Liver (tissue), 9 donors: ENCODE data around the gene CES2. TPM values are rescaled to one million over a fixed set of nuclear protein-coding genes. Genes with fewer than 3 reads are reported as not detected.

ENCODE experiments used
- DNase-seq: peaks from one replicate; pipeline ENCODE4 v3.0.0-alpha.2; 2017; ENCODE audit warnings: low spot score
- H3K27ac ChIP-seq, 2 donors: one replicate each; pipeline ENCODE4 v1.7.0; 2013; ENCODE audit warnings: inconsistent platforms in 2 of 2, low read length in 2 of 2, control low read depth in 1 of 2, low read depth in 1 of 2, mild to moderate bottlenecking in 1 of 2
- H3K27me3 ChIP-seq, 4 donors: one replicate each; pipeline versions ENCODE4 v1.6.1 to v1.7.0; 2013; ENCODE audit warnings: low read length in 3 of 4, inconsistent platforms in 1 of 4, mild to moderate bottlenecking in 1 of 4, moderate library complexity in 1 of 4; ENCODE audit not compliant: control insufficient read depth in 4 of 4, insufficient read depth in 4 of 4
- H3K36me3 ChIP-seq, 4 donors: one replicate each; pipeline versions ENCODE4 v1.6.1 to v1.7.0; 2013; ENCODE audit warnings: low read length in 3 of 4, mild to moderate bottlenecking in 3 of 4, low read depth in 1 of 4, moderate library complexity in 1 of 4; ENCODE audit not compliant: control insufficient read depth in 4 of 4, insufficient read depth in 3 of 4
- H3K4me1 ChIP-seq, 4 donors: one replicate each; pipeline versions ENCODE4 v1.6.1 to v1.7.0; 2013; ENCODE audit warnings: low read length in 3 of 4, mild to moderate bottlenecking in 3 of 4, moderate library complexity in 1 of 4; ENCODE audit not compliant: control insufficient read depth in 4 of 4, insufficient read depth in 4 of 4
- H3K4me3 ChIP-seq, 3 donors: one replicate each; pipeline versions ENCODE4 v1.6.1 to v1.7.0; 2013; ENCODE audit warnings: low read length in 3 of 3, control low read depth in 1 of 3, low read depth in 1 of 3, mild to moderate bottlenecking in 1 of 3
- H3K9ac ChIP-seq, 2 donors: one replicate each; pipeline ENCODE4 v1.7.0; 2013; ENCODE audit warnings: low read length in 2 of 2, mild to moderate bottlenecking in 2 of 2, moderate library complexity in 2 of 2, control low read depth in 1 of 2, low read depth in 1 of 2
- H3K9me3 ChIP-seq, 4 donors: one replicate each; pipeline versions ENCODE4 v1.6.1 to v1.7.0; 2013; ENCODE audit warnings: low read length in 3 of 4; ENCODE audit not compliant: control insufficient read depth in 4 of 4
- FOXA1 ChIP-seq: IDR thresholded peaks from 2 replicates; pipeline ENCODE4 v1.6.1; 2016; ENCODE audit warnings: antibody characterized with exemption
- HNF4A ChIP-seq, 2 donors: conservative IDR thresholded peaks; 2 replicates each; pipeline ENCODE4 v1.6.1; 2016; ENCODE audit warnings: antibody characterized with exemption in 2 of 2, mild to moderate bottlenecking in 2 of 2
- NR2F2 ChIP-seq: IDR thresholded peaks from 2 replicates; pipeline ENCODE4 v1.6.1; 2016; ENCODE audit warnings: antibody characterized with exemption
- RAD21 ChIP-seq, 2 donors: IDR thresholded peaks; 2 replicates each; pipeline ENCODE4 v1.6.1; 2016; ENCODE audit warnings: antibody characterized with exemption in 2 of 2, mild to moderate bottlenecking in 2 of 2
- SP1 ChIP-seq: IDR thresholded peaks from 2 replicates; pipeline ENCODE4 v1.6.1; 2018; ENCODE audit warnings: antibody characterized with exemption, mild to moderate bottlenecking
- TAF1 ChIP-seq: conservative IDR thresholded peaks from 2 replicates; pipeline ENCODE4 v1.6.1; 2016; ENCODE audit warnings: antibody characterized with exemption, mild to moderate bottlenecking
- ZBTB33 ChIP-seq: IDR thresholded peaks from 2 replicates; pipeline ENCODE4 v1.6.1; 2016; ENCODE audit warnings: antibody characterized with exemption
- WGBS: extraction: QIAGEN DNeasy Blood & Tissue Kit; methylation state at CpG from one replicate; pipeline ENCODE4 v1.1.7; 2013; 5-methylcytosine and 5-hydroxymethylcytosine counted together
- polyA plus RNA-seq, 2 donors: library from polyadenylated mRNA; stranded (reverse) in 1 of 2; unstranded in 1 of 2; fragments of 200-250 nt in 1 of 2; fragments of >200 nt in 1 of 2; fragmentation: Nextera tagmentation in 1 of 2; extraction: Ambion mirVana in 1 of 2; gene quantifications; one replicate each; pipeline versions ENCODE4 v1.2.1 to v1.2.3, GENCODE V29; 2013 to 2015
- total RNA-seq, 2 donors: library from RNA; depleted of rRNA; stranded (reverse); fragments of >200 nt; gene quantifications; one replicate each; pipeline ENCODE4 v1.2.3, GENCODE V29; 2014
- TF ChIP-seq, protein P1 (sequence below): fragments of 150-350 bp; IDR thresholded peaks from 2 replicates; pipeline ENCODE4 v1.5.1; 2017; ENCODE audit warnings: improper control_type of control experiment, low read depth, low read length; ENCODE audit not compliant: missing input control
- TF ChIP-seq, protein P2 (sequence below): IDR thresholded peaks from 2 replicates; pipeline ENCODE4 v1.6.1; 2016; ENCODE audit warnings: antibody characterized with exemption, mild to moderate bottlenecking
- TF ChIP-seq, protein P3 (sequence below): IDR thresholded peaks from 2 replicates; pipeline ENCODE4 v1.6.1; 2016; ENCODE audit warnings: antibody characterized with exemption
- donor health status: healthy.
- donor health status: healthy.
- donor health status: healthy.
- donor health status: healthy.
- donor health status: healthy.

CES2 gene
- total and polyA plus RNA-seq, 4 donors, result 21.2 to 200 (median 182) TPM

GRCh38 chr16:66970775-66971720 lies 35.7 kb downstream of the CES2 start:
- DNase-seq, result no peak
- no peaks in the 10 kb centered on the region for H3K27me3 ChIP-seq
- H3K36me3 ChIP-seq, result peaks cover 0 to 8% (median 6%) of the 10 kb centered on the region in 4 donors
- H3K4me3 ChIP-seq, result no peak overlapping the region
- H3K9ac ChIP-seq, result no peak overlapping the region
- H3K27ac ChIP-seq, result no peak overlapping the region
- WGBS, result 84% methylated on average over 10 of the region's 10 CpGs
- TF ChIP-seq RAD21 (IDR thresholded peaks at IDR 0.05), result no peak
- TF ChIP-seq, protein P1, sequence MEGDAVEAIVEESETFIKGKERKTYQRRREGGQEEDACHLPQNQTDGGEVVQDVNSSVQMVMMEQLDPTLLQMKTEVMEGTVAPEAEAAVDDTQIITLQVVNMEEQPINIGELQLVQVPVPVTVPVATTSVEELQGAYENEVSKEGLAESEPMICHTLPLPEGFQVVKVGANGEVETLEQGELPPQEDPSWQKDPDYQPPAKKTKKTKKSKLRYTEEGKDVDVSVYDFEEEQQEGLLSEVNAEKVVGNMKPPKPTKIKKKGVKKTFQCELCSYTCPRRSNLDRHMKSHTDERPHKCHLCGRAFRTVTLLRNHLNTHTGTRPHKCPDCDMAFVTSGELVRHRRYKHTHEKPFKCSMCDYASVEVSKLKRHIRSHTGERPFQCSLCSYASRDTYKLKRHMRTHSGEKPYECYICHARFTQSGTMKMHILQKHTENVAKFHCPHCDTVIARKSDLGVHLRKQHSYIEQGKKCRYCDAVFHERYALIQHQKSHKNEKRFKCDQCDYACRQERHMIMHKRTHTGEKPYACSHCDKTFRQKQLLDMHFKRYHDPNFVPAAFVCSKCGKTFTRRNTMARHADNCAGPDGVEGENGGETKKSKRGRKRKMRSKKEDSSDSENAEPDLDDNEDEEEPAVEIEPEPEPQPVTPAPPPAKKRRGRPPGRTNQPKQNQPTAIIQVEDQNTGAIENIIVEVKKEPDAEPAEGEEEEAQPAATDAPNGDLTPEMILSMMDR, result no peak
- no peak for TF ChIP-seq SP1
- no peak for TF ChIP-seq TAF1
- H3K9me3 ChIP-seq, result no peaks in the 10 kb centered on the region
- peaks cover 0 to 16% (median 11%) of the 10 kb centered on the region in 4 donors for H3K4me1 ChIP-seq

DNA sequence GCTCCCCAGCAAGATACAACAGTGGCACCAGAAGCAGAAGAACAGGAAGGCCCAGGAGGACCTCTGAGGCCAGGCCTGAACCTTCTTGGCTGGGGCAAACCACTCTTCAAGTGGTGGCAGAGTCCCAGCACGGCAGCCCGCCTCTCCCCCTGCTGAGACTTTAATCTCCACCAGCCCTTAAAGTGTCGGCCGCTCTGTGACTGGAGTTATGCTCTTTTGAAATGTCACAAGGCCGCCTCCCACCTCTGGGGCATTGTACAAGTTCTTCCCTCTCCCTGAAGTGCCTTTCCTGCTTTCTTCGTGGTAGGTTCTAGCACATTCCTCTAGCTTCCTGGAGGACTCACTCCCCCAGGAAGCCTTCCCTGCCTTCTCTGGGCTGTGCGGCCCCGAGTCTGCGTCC lies 37.7 kb downstream of the CES2 start:
- Histone ChIP-seq H3K9ac (no peak overlapping the region), H3K27me3 (no peaks in the 10 kb centered on the region), H3K27ac (no peak overlapping the region), H3K4me1 (peaks cover 0 to 20% (median 13%) of the 10 kb centered on the region in 4 donors), H3K9me3 (no peaks in the 10 kb centered on the region), H3K36me3 (peaks cover 0 to 8% (median 6%) of the 10 kb centered on the region in 4 donors), H3K4me3 (no peak overlapping the region)
- no peak for DNase-seq
- TF ChIP-seq, protein P2, sequence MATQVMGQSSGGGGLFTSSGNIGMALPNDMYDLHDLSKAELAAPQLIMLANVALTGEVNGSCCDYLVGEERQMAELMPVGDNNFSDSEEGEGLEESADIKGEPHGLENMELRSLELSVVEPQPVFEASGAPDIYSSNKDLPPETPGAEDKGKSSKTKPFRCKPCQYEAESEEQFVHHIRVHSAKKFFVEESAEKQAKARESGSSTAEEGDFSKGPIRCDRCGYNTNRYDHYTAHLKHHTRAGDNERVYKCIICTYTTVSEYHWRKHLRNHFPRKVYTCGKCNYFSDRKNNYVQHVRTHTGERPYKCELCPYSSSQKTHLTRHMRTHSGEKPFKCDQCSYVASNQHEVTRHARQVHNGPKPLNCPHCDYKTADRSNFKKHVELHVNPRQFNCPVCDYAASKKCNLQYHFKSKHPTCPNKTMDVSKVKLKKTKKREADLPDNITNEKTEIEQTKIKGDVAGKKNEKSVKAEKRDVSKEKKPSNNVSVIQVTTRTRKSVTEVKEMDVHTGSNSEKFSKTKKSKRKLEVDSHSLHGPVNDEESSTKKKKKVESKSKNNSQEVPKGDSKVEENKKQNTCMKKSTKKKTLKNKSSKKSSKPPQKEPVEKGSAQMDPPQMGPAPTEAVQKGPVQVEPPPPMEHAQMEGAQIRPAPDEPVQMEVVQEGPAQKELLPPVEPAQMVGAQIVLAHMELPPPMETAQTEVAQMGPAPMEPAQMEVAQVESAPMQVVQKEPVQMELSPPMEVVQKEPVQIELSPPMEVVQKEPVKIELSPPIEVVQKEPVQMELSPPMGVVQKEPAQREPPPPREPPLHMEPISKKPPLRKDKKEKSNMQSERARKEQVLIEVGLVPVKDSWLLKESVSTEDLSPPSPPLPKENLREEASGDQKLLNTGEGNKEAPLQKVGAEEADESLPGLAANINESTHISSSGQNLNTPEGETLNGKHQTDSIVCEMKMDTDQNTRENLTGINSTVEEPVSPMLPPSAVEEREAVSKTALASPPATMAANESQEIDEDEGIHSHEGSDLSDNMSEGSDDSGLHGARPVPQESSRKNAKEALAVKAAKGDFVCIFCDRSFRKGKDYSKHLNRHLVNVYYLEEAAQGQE, result no peak
- TF ChIP-seq, protein P1, result no peak
- TF ChIP-seq NR2F2, result no peak
- TF ChIP-seq, protein P3, sequence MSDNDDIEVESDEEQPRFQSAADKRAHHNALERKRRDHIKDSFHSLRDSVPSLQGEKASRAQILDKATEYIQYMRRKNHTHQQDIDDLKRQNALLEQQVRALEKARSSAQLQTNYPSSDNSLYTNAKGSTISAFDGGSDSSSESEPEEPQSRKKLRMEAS, result no peak
- no peak for TF ChIP-seq TAF1
- TF ChIP-seq FOXA1, result no peak
- TF ChIP-seq HNF4A (conservative IDR thresholded peaks at IDR 0.05), result no peak
- TF ChIP-seq ZBTB33, result no peak
- WGBS, result 87% methylated on average over 9 of the region's 9 CpGs
